HCT116 (cell line): Measurements from ENCODE around the gene SPOCK3. TPM values are rescaled to one million over a fixed set of nuclear protein-coding genes. Genes with fewer than 3 reads are reported as not detected.

Experiments used
- ATAC-seq: fragments of 200-7000 bp; cut with Tn5 transposase; 2 replicates; pipeline ENCODE4 v1.9.1; 2020; ENCODE audit warnings: mild to moderate bottlenecking, moderate library complexity
- BruUV-seq: library from RNA; stranded (reverse); fragments of 400-500 nt; replicated peaks from 2 replicates; lab custom pipeline; 2021; lab: Mats Ljungman, UMichigan
- CTCF ChIA-PET: fragments of 300-600 bp; sonication (Branson Sonifier 250); formaldehyde crosslinking; loops from one replicate; lab custom pipeline; 2021; ENCODE audit warnings: antibody characterized with exemption; lab: Charles Lee
- POLR2A ChIA-PET: fragments of 300-600, 350-600 bp; sonication (Branson Sonifier 250); formaldehyde crosslinking; loops from one replicate; lab custom pipeline; 2021; ENCODE audit warnings: antibody characterized with exemption; lab: Charles Lee
- RAD21 ChIA-PET, 2 experiments: fragments of 300-600 bp; sonication (Branson Sonifier 250); formaldehyde crosslinking; loops; one replicate each; lab custom pipeline; 2023; ENCODE audit warnings: low total read pairs in 2 of 2; ENCODE audit not compliant: uncharacterized antibody in 2 of 2, unreplicated experiment in 2 of 2, low non-redundant PET in 1 of 2; lab: Charles Lee
- DNase-seq: peaks from one replicate; pipeline ENCODE4 v3.0.0-alpha.2; 2010; ENCODE audit warnings: low read depth, low spot score
- H2AFZ ChIP-seq: fragments of 200-600 bp; shearing (Covaris generic), sonication (generic); 2 replicates; pipeline ENCODE4 v1.6.1; 2017; ENCODE audit warnings: low read depth, mixed run types, mixed read lengths, antibody characterized with exemption, low read length; ENCODE audit not compliant: poor library complexity, severe bottlenecking
- H3K27ac ChIP-seq: 2 replicates; pipeline ENCODE4 v1.5.1; 2012; ENCODE audit warnings: low read depth, low read length
- H3K27me3 ChIP-seq: fragments of 200-600 bp; sonication (generic); 2 replicates; pipeline ENCODE4 v1.6.1; 2016; ENCODE audit warnings: mixed run types, low read length, mixed read lengths; ENCODE audit not compliant: insufficient read depth
- H3K36me3 ChIP-seq, 2 experiments: fragments of 200-500 bp in 1 of 2; fragments of 200-600 bp in 1 of 2; sonication (Bioruptor generic) in 1 of 2; sonication (generic) in 1 of 2; 2 replicates each; pipeline versions ENCODE4 v1.5.1 to v1.6.1; 2014 to 2016; ENCODE audit warnings: low read length in 2 of 2, inconsistent platforms in 1 of 2, mixed read lengths in 1 of 2, mixed run types in 1 of 2; ENCODE audit not compliant: insufficient read depth in 2 of 2, control insufficient read depth in 1 of 2
- H3K4me1 ChIP-seq, 2 experiments: fragments of 200-600 bp in 1 of 2; sonication (generic) in 1 of 2; 2 replicates each; pipeline versions ENCODE4 v1.5.1 to v1.6.1; 2012 to 2017; ENCODE audit warnings: low read length in 2 of 2, inconsistent platforms in 1 of 2, mild to moderate bottlenecking in 1 of 2, mixed read lengths in 1 of 2, mixed run types in 1 of 2, moderate library complexity in 1 of 2; ENCODE audit not compliant: insufficient read depth in 2 of 2, control insufficient read depth in 1 of 2
- H3K4me2 ChIP-seq: fragments of 200-600 bp; sonication (generic); 2 replicates; pipeline ENCODE4 v1.6.1; 2017; ENCODE audit warnings: mixed run types, low read length, mixed read lengths
- H3K4me3 ChIP-seq, 2 experiments: fragments of 200-600 bp in 1 of 2; sonication (generic) in 1 of 2; replicated peaks in 1 of 2; 2 replicates each; pipeline ENCODE4 v1.5.1; 2011 to 2016; ENCODE audit warnings: low read length in 2 of 2, control low read depth in 1 of 2, low read depth in 1 of 2, mild to moderate bottlenecking in 1 of 2, mixed read lengths in 1 of 2, mixed run types in 1 of 2
- H3K79me2 ChIP-seq: fragments of 200-600 bp; sonication (generic); 2 replicates; pipeline ENCODE4 v1.6.1; 2017; ENCODE audit warnings: mild to moderate bottlenecking, mixed run types, low read length, moderate library complexity, mixed read lengths; ENCODE audit not compliant: insufficient read depth
- H3K9ac ChIP-seq: fragments of 200-600 bp; sonication (generic); 2 replicates; pipeline ENCODE4 v1.6.1; 2016; ENCODE audit warnings: low read length, mixed read lengths
- H3K9me2 ChIP-seq: fragments of 200-600 bp; sonication (generic), shearing (Covaris generic); 2 replicates; pipeline ENCODE4 v1.6.1; 2017; ENCODE audit warnings: mixed run types, mild to moderate bottlenecking, moderate library complexity; ENCODE audit not compliant: insufficient read depth
- H3K9me3 ChIP-seq, 2 experiments: fragments of 200-500 bp in 1 of 2; fragments of 200-600 bp in 1 of 2; sonication (Bioruptor generic) in 1 of 2; sonication (generic) in 1 of 2; 2 replicates each; pipeline ENCODE4 v1.6.1; 2014 to 2017; ENCODE audit warnings: low read length in 2 of 2, mixed read lengths in 2 of 2, inconsistent platforms in 1 of 2, low read depth in 1 of 2, mild to moderate bottlenecking in 1 of 2, mixed run types in 1 of 2, moderate library complexity in 1 of 2; ENCODE audit not compliant: control insufficient read depth in 1 of 2, insufficient read depth in 1 of 2
- H4K20me1 ChIP-seq: fragments of 200-600 bp; sonication (generic), shearing (Covaris generic); 2 replicates; pipeline ENCODE4 v1.6.1; 2017; ENCODE audit warnings: mixed run types, mild to moderate bottlenecking, moderate library complexity; ENCODE audit not compliant: insufficient read depth
- EGR1 ChIP-seq: IDR thresholded peaks from 2 replicates; pipeline ENCODE4 v1.6.1; 2012; ENCODE audit warnings: low read depth
- EZH2phosphoT487 ChIP-seq: fragments of 200-600 bp; IDR thresholded peaks from 2 replicates; pipeline ENCODE4 v1.6.1; 2018; ENCODE audit warnings: antibody characterized with exemption, borderline replicate concordance
- MAX ChIP-seq: IDR thresholded peaks from 2 replicates; pipeline ENCODE4 v1.6.1; 2012
- TCF7L2 ChIP-seq: IDR thresholded peaks from 2 replicates; pipeline ENCODE4 v1.7.0; 2011; ENCODE audit warnings: borderline replicate concordance, inconsistent platforms; ENCODE audit not compliant: insufficient read depth, insufficient read length; ENCODE audit errors: extremely low read depth
- YY1 ChIP-seq: IDR thresholded peaks from 2 replicates; pipeline ENCODE4 v1.6.1; 2011; ENCODE audit warnings: low read length, low read depth, moderate library complexity, mild to moderate bottlenecking; ENCODE audit not compliant: insufficient replicate concordance; ENCODE audit errors: extremely low read depth
- ZFX ChIP-seq: fragments of 450-650 bp; IDR thresholded peaks from 2 replicates; pipeline ENCODE4 v1.6.1; 2017
- intact Hi-C: fragments of 100-400 bp; cut with micrococcal nuclease; formaldehyde crosslinking; loops from 2 replicates; pipeline ENCODE4 v1.10.0; 2022
- total RNA-seq: library from RNA; stranded (reverse); gene quantifications from one replicate; pipeline ENCODE4 v1.2.1, GENCODE V29; 2021; ENCODE audit not compliant: unreplicated experiment
- TF ChIP-seq, protein P1 (sequence below): IDR thresholded peaks from 2 replicates; pipeline ENCODE4 v1.6.1; 2012; ENCODE audit warnings: low read depth
- TF ChIP-seq, protein P2 (sequence below), 3 experiments: fragments of 200-600 bp in 1 of 3; sonication (generic) in 1 of 3; IDR thresholded peaks in 2 of 3; conservative IDR thresholded peaks in 1 of 3; 2 replicates each; pipeline ENCODE4 v1.5.1; 2012 to 2017; ENCODE audit warnings: low read depth in 2 of 3, low read length in 2 of 3, antibody characterized with exemption in 1 of 3, borderline replicate concordance in 1 of 3, control low read depth in 1 of 3, mild to moderate bottlenecking in 1 of 3, mixed read lengths in 1 of 3, mixed run types in 1 of 3, moderate library complexity in 1 of 3; ENCODE audit not compliant: insufficient read depth in 1 of 3

Gene SPOCK3
- total RNA-seq, 1 experiment from 2014 or later, result 1.7 TPM

- Histone ChIP-seq H3K4me2 (no peak overlapping the region), H3K79me2 (no peaks in the 10 kb centered on the region), H3K9me3 (no peaks in the 10 kb centered on the region), H3K36me3 (no peaks in the 10 kb centered on the region), H3K27me3 (no peaks in the 10 kb centered on the region), H3K9me2 (no peaks in the 10 kb centered on the region), H4K20me1 (no peaks in the 10 kb centered on the region), H3K9ac (no peak overlapping the region), H3K27ac (no peak overlapping the region), H2AFZ (peak overlapping the region; percentile 50), H3K4me1 (peaks cover 0 to 3% of the 10 kb centered on the region in 2 experiments; a peak in 1 of 4 replicates), H3K4me3 (no peak overlapping the region)
- intact Hi-C loops, result no loop called here
- BruUV-seq, result no TSS peak
- no peak for ATAC-seq
- no peak for DNase-seq
- TF ChIP-seq EZH2phosphoT487 (no peak), YY1 (no peak), EGR1 (no peak), TCF7L2 (no peak), MAX (no peak), ZFX (no peak)
- TF ChIP-seq, protein P1, sequence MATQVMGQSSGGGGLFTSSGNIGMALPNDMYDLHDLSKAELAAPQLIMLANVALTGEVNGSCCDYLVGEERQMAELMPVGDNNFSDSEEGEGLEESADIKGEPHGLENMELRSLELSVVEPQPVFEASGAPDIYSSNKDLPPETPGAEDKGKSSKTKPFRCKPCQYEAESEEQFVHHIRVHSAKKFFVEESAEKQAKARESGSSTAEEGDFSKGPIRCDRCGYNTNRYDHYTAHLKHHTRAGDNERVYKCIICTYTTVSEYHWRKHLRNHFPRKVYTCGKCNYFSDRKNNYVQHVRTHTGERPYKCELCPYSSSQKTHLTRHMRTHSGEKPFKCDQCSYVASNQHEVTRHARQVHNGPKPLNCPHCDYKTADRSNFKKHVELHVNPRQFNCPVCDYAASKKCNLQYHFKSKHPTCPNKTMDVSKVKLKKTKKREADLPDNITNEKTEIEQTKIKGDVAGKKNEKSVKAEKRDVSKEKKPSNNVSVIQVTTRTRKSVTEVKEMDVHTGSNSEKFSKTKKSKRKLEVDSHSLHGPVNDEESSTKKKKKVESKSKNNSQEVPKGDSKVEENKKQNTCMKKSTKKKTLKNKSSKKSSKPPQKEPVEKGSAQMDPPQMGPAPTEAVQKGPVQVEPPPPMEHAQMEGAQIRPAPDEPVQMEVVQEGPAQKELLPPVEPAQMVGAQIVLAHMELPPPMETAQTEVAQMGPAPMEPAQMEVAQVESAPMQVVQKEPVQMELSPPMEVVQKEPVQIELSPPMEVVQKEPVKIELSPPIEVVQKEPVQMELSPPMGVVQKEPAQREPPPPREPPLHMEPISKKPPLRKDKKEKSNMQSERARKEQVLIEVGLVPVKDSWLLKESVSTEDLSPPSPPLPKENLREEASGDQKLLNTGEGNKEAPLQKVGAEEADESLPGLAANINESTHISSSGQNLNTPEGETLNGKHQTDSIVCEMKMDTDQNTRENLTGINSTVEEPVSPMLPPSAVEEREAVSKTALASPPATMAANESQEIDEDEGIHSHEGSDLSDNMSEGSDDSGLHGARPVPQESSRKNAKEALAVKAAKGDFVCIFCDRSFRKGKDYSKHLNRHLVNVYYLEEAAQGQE, result no peak
- TF ChIP-seq, protein P2, sequence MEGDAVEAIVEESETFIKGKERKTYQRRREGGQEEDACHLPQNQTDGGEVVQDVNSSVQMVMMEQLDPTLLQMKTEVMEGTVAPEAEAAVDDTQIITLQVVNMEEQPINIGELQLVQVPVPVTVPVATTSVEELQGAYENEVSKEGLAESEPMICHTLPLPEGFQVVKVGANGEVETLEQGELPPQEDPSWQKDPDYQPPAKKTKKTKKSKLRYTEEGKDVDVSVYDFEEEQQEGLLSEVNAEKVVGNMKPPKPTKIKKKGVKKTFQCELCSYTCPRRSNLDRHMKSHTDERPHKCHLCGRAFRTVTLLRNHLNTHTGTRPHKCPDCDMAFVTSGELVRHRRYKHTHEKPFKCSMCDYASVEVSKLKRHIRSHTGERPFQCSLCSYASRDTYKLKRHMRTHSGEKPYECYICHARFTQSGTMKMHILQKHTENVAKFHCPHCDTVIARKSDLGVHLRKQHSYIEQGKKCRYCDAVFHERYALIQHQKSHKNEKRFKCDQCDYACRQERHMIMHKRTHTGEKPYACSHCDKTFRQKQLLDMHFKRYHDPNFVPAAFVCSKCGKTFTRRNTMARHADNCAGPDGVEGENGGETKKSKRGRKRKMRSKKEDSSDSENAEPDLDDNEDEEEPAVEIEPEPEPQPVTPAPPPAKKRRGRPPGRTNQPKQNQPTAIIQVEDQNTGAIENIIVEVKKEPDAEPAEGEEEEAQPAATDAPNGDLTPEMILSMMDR (IDR thresholded peaks at IDR 0.05 in 2 of 3, conservative IDR thresholded peaks at IDR 0.05 in 1 of 3; ENCODE audit: borderline replicate concordance in 1 of 3, insufficient read depth in 1 of 3, low read depth in 2 of 3, low read length in 2 of 3), result no peak
- ChIA-PET POLR2A (no interaction called here), CTCF (no interaction called here), RAD21 (no interaction called here)
These were observed 16.2 kb downstream of the SPOCK3 start for GRCh38 chr4:167218022-167218608.
